ENCODE data around the gene MBD5.

MBD5 gene

DNA sequence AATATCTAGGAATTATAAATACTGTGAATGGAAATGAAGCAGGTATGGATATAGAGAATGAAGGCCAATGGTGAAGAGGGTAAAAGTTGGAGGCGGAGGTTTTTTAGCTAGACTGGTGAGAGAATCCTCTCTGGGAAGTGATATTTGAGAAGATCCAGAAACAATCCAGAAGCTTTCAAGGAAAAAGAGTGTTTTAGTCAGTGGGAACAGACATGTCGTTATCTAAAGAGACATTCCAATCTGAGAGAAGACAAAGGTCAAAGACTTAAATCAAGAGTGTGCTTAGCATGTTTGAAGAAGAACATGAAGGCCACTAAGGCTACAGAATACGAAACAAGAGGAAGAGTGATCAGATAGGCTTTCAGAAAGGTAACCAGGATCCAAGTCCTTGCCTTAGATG lies 211.0 kb downstream of the MBD5 start:
- no peak for DNase-seq

DNA sequence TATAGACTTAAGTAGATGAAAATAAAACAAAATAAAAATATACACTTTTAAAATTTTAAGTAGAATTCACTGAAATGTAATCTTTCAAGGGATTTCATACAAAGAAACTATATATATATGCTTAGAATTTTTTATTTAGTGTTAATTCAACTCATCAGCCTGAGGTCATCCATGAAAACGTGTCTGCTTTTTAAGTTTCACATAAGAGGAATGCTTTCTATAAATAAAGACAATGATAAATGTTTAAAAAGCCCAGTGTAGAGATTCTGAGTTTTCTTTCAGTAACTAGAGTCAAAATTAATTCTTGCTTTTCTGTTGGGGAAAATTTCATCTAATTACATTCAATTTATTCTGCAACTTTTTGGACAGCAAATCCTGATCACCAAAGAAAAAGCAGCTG lies 213.3 kb downstream of the MBD5 start:
- DNase-seq = no peak

DNA sequence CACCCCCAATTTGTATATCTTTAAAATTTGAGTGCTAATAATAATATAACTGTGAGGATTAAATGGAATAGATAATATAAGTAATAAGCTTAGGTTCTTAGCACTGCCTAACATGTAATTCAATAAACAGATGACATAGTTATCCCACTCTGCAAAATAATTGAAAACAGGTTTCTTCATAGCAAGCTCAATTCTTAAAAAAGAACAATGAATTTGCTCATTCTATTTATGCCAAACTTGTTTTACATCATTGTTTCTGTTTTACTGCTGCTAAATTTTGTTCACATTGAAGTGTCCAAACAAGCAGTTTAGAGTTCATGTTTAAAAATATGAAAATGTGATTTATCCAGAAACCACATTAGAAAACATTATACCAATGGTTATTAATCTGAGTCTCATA lies 217.0 kb downstream of the MBD5 start:
- DNase-seq = no peak

DNA sequence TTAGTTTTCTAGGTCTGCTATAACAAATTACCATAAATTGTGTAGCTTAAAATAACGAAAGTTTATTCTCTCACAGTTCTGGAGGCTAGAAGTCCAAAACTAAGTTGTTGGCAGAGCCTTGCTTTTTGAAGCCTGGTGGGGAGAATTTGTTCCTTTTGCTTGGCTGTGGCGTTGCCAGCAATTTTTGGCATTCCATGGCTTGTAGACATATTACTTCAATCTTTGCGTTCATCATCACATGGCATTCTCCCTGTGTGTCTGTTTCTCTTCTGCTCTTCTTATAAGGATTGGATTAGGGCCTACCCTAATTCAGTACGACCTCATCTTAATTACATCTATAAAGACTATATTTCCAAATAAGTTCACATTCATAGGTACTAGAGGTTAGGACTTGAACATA lies 217.7 kb downstream of the MBD5 start:
- DNase-seq = peak; percentile 25

DNA sequence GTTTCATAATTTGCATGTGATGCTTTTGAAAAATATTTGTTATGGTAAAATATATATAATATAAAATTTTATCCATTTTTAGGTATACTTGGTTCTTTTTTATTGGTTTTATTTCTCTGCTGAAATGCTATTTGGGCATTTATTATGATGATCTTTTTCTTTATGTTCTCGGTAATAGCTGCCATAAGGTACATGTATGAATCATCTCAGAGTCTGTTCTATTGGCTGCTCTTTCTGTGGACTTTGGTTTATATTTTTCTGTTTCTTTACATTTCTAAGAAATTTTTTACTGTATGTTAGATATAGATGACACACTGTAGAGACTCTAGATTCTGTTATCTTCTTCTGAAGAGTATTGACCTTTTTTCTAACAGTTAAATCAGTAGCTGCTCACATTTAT lies 219.9 kb downstream of the MBD5 start:
- DNase-seq = no peak

DNA sequence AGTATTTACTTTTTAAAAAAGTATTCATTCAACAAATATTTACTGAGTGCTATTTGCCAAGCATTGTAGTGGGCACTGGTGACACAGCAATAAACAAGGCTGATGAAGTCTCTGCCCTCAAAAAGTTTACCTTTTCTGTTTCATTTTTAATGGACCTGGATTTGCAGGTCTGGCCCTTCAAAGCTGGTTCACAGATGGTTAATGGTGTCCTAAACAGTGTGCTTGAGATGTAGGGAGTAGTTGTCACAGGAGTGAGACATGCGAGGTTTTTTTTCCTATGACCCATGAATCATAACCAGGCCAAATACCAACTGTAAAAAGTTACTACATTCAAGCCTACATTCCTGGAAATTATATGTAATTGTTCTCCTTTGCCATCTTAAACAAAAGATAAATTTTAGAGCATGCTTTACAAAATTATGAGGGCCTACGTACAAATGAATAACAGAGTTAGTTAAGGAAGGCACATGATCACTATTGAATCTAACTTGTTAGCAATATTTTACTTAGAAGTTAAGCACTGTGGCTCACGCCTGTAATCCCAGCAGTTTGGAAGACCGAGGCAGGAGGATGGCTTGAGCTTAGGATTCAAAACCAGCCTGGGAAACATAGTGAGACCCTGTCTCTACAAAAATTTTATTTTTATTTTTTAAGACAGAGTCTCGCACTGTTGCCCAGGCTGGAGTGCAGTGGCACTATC lies 223.9 kb downstream of the MBD5 start:
- DNase-seq = peak; percentile 58

DNA sequence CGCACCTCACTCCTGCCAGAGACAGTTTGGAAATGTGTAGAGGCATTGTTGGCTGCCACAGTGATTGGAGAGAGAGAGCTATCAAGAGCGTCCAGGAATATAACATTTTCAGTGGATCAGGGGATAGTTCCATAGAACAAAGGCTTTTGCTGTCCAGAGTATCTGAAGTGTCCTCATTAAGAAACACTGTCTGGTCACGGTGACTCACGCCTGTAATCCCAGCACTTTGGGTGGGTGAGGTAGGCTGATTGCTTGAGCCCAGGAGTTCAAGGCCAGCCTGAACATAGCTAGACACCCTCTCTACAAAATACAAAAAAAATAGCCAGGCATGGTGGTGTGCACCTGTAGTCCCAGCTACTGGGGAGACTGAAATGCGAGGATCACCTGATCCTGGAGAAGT lies 231.1 kb downstream of the MBD5 start:
- no peak for DNase-seq

DNA sequence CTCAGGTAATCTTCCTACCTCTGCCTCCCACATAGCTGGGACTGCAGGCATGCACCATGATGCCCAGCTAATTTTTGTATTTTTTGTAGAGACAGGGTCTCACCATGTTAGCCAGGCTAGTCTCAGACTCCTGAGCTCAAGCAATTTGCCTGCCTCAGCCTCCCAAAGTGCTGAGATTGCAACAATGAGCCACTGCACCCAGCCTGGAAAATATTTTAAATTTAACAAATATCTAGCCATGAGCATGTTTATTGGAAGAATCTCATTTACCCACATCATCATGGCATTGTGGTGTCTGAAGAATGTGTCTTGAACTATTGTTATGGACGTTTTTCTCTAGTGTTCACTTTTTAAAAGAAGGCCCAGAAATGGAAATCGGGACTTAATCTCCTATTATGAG lies 231.8 kb downstream of the MBD5 start:
- no peak for DNase-seq

DNA sequence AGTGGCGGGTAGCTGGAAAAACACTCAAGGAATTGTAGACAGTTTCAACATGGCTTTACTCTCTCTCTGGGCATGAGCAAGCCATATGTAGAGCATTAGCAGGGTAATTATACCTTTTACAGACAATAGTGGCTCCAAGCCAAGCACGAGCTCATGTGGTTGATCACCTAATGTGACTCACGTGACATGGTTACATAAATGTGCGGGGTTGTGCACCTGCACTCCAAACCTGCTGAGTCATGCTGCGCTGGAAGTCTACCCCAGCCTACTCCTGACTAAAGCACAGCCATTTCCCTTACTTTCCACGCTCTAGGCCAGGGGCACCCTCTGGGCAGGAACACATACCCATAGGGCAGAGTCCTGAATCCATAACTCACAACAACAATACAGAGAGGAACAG lies 232.8 kb downstream of the MBD5 start:
- DNase-seq = peak; percentile 8

DNA sequence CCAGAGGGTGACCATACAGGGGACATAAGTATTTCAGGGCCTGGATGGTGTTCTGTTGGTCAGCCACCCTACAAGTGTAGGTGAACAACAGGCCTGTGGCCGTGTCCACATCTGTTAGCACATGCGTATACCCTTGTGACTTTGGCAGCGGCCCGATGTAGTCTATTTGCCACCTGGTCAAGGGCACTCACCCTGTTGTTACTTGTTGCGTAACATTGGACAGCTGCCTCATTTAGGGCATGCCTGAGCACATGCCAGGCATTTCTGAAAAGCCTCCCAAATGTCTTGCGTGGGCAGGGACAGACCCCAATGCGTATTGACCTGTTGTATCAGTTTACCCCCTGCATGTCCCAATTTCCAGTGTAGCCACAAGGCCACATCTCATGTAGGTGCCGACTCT lies 235.0 kb downstream of the MBD5 start:
- DNase-seq = no peak

DNA sequence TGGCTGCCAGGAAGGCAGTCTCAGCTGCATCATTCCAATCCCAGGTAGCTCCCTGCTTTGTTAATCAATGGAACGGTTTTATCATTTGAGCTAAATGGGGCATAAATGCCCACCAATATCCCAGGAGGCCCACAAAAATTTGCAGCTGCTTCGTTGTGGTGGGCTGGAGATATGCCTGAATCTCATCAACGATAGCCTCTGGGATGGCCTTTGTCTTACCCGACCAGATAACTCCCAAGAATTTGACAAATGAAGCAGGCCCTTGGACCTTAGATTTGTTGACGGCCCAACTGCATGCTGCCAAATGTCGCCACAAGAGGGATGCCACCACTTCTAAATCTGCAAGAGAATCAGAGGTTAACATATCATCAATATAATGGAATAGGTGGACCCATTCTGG lies 236.4 kb downstream of the MBD5 start:
- no peak for DNase-seq

DNA sequence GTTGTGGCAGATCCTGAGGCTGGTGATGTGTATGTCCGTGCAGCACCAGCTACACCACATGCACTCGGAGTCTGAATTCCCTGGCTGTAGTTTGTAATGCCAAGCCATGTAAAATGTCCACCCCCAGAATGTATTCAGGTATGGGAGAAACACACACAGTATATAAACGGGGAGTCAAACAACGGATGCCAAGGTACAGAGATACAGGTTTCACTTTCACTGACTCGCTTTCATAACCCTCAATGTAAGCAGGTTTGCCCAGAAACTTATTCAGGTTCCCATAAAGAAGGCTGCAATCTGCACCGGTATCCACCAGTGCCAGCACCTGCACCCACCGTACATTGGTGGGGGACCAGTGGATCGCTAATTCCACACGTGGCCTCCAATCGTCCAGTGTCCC lies 237.2 kb downstream of the MBD5 start:
- no peak for DNase-seq

DNA sequence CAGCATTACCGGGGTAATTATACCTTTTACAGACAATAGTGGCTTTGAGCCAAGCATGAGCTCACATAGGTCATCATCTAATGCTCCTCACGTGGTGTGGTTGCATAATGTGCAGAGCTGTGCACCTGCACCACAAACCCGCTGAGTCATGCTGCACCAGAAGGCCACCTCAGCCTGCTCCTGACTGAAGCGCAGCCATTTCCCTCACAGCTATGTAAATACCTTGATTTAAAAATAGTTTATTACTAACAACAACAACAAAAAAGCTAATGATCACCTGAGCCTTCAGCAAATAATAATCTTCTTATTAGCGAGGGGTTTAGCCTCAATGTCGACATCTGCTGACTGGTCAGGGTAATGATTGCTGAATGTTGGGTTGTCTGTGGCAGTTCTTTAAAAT lies 238.8 kb downstream of the MBD5 start:
- no peak for DNase-seq

DNA sequence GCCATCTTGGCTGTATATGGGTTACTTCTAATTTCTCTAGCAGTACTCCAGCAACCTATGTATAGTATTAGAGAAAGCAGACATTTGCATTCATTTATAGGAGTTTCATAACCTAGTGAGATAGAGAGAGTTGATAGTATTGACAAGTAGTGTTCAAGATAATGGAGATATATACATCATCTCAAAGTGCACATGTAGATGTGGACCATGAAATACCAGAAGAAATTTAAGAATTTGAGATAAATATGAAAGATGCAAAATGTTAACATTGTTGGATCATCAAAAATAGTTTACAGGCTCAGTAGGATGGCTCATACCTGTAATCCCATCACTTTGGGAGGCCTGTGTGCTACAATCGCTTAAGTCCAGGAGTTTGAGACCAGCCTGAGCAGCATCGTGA lies 243.0 kb downstream of the MBD5 start:
- DNase-seq = no peak

DNA sequence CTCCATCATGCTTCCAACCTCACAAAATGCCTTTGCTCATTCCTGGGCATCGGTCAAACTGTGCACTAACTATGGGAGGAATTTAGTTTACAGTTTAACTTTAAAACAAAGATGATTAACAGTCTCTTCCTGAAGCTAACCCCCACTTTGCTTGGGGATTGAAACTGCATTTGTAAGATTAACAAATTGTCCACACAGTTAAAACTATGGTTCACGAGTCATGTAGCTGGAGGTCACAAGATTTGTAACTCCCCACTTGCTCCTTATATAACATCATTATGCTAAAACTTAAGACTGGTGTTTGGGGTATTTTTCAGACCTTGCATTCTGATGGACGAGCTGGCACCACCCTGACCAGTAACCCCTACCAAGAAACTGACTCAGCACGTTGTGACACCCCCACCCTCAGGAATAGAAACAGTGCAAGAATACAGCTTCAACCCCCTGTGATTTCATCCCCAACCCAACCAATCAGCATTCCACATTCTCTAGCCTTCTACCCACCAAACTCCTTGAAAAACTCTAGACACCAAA lies 252.3 kb downstream of the MBD5 start:
- DNase-seq = peak; percentile 61

DNA sequence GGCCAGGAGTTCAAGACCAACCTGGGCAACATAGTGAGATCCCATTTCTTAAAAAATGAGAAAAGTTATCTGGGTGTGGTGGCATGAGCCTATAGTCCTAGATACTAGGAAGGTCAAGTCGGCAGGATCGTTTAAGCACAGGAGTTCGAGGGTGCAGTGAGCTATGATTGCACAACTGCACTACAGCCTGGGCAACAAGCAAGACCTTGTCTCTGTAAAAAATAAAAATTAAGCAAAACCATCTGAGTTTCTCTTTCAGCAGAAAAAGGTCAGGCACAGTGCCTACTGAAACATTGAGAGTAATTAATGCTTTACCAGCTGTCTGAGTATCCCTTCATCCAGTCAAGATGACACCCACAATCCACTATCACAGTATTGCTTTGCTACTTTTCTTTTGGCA lies 258.3 kb downstream of the MBD5 start:
- DNase-seq = no peak

DNA sequence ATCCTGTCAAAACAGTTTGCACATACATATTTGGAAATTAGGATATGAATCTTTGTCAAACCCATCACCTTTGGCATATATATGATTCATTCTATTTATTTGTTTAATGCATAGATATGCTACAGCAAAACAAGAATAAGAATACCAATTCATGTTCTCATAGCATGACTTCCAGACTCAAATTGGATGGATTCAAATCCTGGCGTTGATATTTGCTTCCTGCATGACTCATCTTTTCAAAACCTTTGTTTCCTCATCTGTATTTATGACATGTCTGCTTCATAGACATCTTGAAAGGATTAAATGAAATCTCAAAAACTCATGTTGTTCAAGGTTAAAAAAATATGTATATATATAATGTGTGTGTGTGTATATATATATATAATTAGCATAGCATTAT lies 261.3 kb downstream of the MBD5 start:
- peak; percentile 60 for DNase-seq

DNA sequence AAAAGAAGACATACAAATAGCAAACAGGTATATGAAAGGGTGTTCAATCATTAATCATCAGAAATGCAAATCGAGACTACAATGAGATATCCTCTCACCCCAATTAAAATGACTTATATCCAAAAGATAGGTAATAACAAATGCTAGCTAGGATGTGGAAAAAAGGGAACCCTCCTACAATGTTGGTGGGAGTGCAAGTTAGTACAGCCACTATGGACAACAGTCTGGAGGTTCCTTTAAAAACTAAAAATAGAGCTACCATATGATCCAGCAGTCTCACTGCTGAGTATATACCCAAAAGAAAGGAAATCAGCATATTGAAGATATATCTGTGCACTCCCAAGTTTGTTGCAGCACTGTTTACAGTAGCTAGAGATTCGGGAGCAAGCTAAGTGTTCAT lies 271.5 kb downstream of the MBD5 start:
- DNase-seq = no peak

DNA sequence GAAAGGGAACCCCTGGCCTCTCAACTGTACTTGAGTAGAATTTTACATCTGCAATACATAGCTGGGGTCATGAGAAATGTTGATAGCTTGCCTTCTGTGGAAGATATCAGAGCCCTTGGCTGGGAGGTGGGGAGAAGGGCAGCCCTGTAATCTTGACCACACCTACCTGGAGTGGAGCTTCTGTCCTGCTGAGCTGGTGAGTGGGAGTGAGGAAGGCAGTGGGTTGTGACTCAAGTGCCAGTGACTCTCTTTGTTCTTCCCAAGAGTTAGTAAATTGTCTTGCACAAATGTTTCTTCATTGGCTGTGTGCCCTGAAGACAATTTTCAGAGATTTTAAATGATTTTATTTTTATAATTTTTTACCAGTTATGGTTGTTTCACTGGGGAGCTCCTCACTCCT lies 277.3 kb downstream of the MBD5 start:
- DNase-seq = no peak

DNA sequence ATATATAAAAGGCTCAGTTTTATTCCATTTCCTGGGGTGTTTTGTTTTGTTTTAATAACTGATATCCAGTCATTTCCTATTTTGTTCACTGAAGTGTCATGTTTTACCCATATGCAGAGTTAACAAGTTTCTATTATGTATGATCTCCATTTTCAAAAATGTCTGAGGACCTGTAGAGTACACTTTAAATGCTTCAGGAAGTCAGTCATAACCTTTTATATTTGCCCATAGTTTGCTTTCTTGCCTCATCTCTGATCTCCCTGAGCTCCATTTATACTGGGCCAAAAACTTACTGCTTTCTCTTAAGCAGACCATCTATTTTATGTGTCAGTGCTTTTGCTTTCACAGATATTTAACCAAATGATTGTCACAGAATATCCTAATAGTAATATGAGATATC lies 278.7 kb downstream of the MBD5 start:
- DNase-seq = no peak

DNA sequence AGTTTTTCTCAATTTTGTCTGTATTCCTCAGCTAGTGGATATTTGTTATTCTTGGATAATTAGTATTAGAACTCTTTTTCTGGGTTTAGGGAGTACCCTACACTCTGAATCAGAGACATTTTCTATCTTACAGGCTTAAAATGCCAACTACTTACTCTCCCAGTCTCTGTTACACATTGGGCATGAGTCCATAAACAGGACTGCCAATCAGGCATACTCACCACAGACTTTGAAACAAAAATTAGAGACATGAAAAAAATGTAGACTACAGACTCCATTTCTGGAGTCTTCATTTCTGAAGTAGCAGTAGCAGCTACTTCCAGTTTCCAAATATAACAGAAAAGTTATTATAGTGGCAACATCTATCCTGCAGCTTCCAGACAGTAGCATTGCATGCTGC lies 279.7 kb downstream of the MBD5 start:
- DNase-seq = peak; percentile 51

DNA sequence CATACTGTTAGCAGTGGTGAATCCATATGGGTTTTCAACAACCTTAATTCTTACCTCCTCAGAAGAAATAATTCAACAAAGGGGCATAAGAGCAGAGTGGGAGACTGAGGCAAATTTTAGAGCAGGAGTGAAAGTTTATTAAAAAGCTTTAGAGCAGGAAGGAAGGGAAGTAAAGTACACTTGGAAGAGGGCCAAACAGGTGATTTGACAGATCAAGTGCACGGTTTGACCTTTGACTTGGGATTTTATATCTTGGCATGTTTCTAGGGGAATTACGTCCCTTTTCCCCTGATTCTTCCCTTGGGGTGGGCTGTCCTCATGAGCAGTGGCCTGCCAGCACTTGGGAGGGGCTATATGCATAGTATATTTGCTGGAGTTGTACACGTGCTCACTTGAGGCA lies 280.5 kb downstream of the MBD5 start:
- no peak for DNase-seq

DNA sequence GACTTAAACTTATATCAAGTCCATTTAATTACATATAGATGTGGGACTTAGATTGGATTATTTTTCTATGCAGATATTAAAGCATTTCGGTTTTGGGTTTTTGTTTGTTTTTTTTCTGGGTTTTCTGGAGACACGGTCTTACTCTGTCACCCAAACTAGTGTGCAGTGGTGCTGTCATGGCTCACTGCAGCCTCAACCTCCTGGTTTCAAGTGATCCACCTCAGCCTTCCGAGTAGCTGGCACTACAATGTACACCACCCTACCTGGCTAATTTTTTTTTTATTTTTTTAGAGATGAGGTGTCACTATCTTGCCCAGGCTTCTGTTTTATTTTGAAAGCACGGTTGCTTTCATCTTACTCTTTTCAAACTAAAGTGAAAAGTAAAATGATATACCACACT lies 281.6 kb downstream of the MBD5 start:
- no peak for DNase-seq

DNA sequence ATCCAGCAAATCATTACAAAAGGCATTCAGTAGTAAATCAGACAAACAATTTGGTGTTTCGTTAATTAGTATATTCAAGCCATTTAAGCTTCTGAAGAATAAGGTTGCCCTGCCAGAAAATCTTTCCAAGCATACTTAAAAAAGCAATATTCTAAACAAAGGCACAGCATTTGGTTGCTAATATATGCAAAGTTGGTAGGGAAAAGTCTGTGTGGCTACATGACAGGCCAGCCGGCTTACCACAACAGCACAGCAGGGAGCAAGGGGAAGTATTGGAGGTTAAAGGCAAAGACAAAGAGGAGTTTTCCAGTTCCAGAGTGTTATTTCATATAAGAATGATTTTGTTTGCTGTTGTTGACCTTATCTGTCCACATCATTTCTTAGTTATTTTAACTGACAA lies 282.3 kb downstream of the MBD5 start:
- DNase-seq = no peak

DNA sequence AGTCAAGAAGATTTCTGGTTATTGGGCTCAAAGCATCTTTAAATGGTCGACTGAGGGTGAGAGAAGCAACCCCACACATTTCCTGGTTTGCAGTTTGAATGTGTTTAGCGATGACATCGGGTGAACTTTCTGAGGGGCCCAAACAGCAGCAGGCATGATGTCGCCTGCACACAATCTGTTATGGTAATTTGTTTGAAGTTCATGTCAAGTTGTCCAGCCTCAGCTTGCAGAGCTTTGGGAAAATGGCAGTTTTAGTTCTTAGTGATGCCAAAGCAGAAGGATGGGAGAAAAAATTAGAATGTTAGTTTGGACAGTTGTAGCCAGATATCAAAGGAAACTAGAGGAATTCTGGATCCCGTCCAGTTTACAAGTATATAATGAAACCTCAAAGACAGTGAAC lies 284.6 kb downstream of the MBD5 start:
- DNase-seq = peak; percentile 16

DNA sequence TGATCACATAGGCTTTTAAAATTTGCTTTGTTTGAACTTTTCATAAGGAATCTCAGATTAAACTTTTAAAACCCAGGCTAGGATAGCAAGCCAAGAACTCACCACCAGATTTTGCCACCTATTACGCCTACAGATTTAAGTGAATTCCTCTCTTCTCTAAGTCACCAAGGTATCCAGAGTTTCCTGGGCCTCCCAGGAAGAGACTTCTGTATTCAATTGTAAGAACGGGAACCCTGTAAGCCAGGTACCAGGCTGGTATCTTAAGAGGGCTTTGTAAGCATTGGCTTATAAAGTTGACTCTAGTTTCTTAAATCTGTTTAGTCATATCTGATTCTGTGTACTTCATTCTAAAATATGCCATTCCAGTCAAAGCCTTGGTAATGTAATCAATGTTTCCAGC lies 285.1 kb downstream of the MBD5 start:
- DNase-seq = no peak

Data from fibroblast of upper back skin (primary cell).